Esophagus muscularis mucosa (tissue), 4 donors: Measurements from ENCODE around the gene ITGA7.

ENCODE experiments used
- EP300 ChIP-seq: sonication (generic); formaldehyde crosslinking; IDR thresholded peaks from one replicate; pipeline ENCODE4 v1.6.1; 2017; ENCODE audit warnings: antibody characterized with exemption
- POLR2AphosphoS5 ChIP-seq, 2 donors: sonication (generic); formaldehyde crosslinking; IDR thresholded peaks; one replicate each; pipeline ENCODE4 v1.6.1; 2017; ENCODE audit warnings: antibody characterized with exemption in 2 of 2
- TF ChIP-seq, protein P1 (sequence below), 3 experiments: fragments of 200-600 bp in 2 of 3; fragments of 450-650 bp in 1 of 3; sonication (generic) in 2 of 3; IDR thresholded peaks; one replicate each; pipeline ENCODE4 v1.5.1; 2017 to 2019; ENCODE audit warnings: antibody characterized with exemption in 3 of 3, mild to moderate bottlenecking in 2 of 3, moderate library complexity in 1 of 3

DNA sequence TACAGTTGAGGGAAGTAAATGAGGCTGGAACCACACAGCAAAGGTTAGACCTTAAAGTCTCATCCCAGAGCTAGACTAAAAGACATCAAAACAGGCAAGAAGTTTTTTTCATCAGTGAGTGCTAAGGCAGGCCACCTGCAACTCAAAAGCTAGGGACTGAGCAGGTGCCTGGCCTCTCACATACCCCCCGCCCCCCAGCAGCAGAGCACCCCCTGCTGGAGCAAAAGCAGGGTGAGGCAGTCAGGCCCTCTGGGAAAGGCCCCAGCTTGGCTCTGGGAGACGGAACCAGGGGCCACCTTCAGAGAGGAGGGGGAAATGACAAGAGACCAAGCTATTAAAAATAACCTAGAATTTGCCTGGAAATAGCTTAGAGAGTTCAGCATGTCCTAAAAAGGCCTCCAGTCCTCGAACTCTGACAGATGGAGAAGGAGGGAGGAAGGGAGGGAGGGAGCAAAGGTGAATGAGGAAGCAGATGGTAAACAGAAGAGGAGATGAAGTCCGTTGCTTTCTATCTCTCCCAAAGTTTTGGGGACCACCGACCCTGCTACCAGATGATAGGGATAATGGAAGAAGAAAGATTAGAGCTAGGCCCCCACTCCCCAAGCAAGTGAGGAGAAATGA lies 1.8 kb downstream of the ITGA7 start:
- TF ChIP-seq, protein P1, sequence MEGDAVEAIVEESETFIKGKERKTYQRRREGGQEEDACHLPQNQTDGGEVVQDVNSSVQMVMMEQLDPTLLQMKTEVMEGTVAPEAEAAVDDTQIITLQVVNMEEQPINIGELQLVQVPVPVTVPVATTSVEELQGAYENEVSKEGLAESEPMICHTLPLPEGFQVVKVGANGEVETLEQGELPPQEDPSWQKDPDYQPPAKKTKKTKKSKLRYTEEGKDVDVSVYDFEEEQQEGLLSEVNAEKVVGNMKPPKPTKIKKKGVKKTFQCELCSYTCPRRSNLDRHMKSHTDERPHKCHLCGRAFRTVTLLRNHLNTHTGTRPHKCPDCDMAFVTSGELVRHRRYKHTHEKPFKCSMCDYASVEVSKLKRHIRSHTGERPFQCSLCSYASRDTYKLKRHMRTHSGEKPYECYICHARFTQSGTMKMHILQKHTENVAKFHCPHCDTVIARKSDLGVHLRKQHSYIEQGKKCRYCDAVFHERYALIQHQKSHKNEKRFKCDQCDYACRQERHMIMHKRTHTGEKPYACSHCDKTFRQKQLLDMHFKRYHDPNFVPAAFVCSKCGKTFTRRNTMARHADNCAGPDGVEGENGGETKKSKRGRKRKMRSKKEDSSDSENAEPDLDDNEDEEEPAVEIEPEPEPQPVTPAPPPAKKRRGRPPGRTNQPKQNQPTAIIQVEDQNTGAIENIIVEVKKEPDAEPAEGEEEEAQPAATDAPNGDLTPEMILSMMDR (IDR thresholded peaks at IDR 0.05) = peak; percentile 61 to 77 (median 66)
- TF ChIP-seq EP300 = no peak
- peak; percentile 39 to 68 for TF ChIP-seq POLR2AphosphoS5 (IDR thresholded peaks at IDR 0.05)
